HG03175 (cell line): Measurements from ENCODE around the gene AP1B1.
"Not testable (repeated sequence)": the region's sequence is repeated elsewhere in the genome, so short reads cannot be mapped to it uniquely, and the experiment has no call there.

ENCODE experiments used
- ATAC-seq: cut with Tn5 transposase; IDR thresholded peaks from one replicate; pipeline ENCODE4 v1.9.1; 2021; ENCODE audit warnings: mild to moderate bottlenecking, moderate library complexity; ENCODE audit not compliant: unreplicated experiment

AP1B1 gene

GRCh38 chr22:29351891-29352290, 36.5 kb downstream of the AP1B1 start:
- ATAC-seq: no peak

DNA sequence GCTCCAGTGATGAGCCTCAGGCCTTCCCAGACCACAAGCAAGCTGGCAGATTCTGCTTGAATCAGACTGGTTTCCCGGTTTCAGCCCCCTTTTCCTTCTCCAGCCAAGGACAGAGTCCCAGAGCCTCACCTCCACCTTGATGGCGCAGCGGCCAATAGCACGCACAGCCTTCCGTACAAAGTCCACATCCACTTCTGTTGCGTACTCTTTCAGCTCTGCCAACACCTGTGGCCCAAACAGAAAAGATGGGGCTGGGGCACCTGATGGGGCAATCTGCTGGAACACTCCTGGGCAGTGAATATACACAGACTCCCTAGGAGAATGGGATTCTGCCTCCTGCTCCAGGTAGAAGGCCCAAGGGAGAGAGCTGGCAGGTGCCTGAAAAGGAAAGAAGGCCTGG, 37.3 kb downstream of the AP1B1 start:
- ATAC-seq: no peak

DNA sequence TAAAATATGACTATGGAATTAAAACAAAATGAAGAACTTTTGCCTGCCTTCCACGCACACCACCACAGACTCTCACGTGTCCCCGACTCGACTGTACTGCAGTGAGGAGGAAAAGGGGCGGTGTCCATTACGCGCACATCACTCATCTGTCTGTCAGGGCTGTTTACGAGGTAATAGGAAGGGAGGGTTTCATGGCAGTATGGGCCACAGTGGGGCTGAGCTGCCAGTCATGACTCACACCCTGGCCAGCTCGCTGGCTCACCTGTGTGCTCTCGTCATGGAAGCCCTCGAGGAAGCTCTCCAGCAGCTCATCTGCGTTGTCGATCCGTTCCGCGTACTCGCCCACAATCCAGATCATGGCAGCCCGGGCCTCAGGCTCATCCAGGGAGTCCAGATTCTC, 39.4 kb downstream of the AP1B1 start:
- no peak for ATAC-seq

- ATAC-seq: no peak
Observed at GRCh38 chr22:29348041-29348440, 40.3 kb downstream of the AP1B1 start.

DNA sequence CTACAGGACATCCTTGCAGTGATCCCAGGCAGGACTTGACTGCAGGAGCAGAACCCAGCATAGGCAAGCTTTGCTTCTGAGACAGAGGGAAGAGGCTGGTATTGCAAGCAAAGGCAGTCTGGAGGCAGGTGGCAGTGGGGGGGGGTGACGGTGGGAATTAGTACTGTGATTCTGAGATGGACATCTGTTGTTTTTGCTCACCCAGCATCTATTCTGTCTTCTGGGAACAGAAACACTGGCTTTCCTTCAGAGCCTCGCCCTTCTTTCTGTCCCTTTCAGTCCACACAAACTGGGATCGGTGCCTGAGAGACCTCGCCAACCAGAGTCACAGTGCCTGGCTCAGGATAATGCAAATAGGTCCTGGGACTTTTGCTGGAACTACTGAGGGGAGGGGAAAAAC, 41.7 kb downstream of the AP1B1 start:
- no peak for ATAC-seq

- no peak for ATAC-seq
Observed at GRCh38 chr22:29345932-29346331, 42.4 kb downstream of the AP1B1 start.

DNA sequence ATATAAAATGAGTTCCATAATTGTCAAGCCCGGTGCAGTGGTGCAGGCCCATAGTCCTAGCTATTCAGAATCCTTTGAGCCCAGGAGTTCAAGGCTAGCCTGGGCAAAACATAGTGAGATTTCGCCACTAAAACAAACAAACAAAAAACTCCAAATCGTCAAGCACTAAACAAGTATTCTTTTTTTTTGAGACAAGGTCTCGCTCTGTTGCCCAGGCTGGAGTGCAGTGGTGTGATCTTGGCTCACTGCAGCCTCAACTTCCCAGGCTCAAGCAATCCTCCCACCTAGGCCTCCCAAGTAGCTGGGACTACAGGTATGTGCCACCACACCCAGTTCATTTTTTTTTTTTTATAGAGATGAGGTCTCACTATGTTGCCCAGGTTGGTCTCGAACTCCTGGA, 43.5 kb downstream of the AP1B1 start:
- ATAC-seq: not testable (repeated sequence)

GRCh38 chr22:29344137-29344536, 44.2 kb downstream of the AP1B1 start:
- no peak for ATAC-seq

- ATAC-seq: no peak
Observed at GRCh38 chr22:29343313-29343805, 45.0 kb downstream of the AP1B1 start.

DNA sequence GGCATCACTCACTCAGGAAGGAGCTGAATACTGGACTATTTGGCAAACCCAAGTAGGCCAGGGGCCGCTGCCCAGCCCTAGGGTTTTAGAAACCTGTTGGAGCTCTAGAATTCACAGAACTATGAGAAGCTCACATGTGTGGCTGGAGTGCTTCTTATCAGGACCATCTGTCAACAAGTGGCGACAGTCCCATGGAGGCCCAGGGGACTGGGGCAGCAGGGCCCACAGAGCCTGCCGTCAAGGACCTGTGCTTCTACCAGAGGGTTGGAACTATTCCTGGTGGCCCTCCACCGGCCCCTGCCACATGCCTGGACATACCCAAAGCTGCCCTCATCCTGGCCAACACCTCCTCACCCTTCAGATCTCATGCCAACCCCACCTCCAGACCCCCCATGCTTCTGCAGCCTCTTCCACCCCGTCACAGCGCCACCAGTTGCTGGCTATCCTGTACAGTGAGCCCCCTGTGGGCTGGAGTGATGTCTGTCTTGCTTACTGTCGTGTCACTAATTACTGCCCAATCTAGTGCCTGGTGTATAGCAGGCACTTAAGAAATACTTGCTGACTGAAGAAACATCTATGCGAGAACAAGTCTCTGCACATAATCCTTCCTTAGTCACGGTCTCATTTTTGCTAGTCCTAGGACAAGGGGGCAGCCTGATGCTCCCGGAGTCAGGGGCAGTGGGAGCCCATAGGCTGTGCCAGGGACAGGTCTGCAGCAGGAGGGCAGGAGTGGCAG, 45.6 kb downstream of the AP1B1 start:
- ATAC-seq: no peak

- no peak for ATAC-seq
Observed at GRCh38 chr22:29342177-29342576, 46.2 kb downstream of the AP1B1 start.

- no peak for ATAC-seq
Observed at GRCh38 chr22:29341849-29342127, 46.6 kb downstream of the AP1B1 start.

- no peak for ATAC-seq
Observed at GRCh38 chr22:29341056-29341848, 47.1 kb downstream of the AP1B1 start.

DNA sequence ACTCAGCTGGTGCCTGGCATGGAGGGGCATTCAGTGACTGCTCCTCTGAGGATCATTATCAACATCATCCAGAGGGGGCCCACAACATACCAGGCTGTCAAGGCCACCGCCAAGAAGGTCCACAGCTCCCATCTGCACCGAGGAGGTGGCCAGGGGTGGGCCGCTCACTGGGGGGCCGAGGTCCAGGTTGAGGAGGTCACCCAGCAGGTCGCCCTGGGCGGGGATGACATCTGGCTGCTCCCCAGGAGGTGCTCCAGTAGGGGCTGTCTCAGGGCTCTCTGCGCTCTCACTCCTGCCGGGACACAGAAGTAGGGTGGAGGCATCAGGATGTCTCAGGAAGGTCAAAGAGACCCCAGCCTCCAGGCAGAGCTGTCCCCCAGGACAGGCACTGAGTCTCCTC, 47.8 kb downstream of the AP1B1 start:
- no peak for ATAC-seq

DNA sequence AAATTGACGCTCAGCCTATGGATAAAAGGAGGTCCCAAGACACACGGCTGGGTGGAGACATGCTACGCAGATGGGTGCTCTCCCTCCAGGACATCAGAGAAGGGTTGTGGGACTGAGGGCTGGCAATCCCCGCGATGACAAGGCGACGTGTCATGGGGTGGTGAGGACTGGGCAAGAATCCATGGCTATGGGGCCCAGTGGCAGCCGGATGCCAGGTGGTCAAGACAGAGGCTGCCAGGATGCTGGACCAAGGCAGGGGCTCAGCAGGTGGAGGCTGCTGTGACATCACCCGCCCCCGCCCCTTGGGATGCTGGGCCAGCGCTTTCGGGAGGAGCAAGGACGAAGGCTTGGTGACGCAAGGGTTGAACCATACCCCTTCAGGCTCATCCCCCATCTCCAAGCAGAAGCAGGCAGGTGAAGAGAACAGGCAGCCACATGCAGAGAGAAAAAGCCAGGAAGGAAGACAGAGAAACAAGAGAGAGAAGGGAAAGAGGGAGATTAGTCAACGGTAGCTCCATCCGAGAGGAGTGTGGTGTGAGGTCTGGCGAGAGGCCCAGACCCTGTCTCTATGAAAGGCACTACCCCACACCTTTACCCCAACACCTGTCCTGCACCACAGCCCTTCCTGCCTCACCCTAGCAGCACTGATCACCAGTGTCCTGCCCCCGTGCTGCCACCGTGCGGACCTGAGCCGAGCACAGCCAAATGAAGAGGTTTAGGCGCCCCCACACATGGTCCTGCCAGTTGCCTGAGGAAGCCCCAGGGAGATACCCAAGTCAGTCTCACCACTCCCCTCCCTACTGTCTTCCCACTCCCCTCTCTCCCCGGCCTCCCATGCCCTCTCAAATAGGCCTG, 48.8 kb downstream of the AP1B1 start:
- no peak for ATAC-seq

DNA sequence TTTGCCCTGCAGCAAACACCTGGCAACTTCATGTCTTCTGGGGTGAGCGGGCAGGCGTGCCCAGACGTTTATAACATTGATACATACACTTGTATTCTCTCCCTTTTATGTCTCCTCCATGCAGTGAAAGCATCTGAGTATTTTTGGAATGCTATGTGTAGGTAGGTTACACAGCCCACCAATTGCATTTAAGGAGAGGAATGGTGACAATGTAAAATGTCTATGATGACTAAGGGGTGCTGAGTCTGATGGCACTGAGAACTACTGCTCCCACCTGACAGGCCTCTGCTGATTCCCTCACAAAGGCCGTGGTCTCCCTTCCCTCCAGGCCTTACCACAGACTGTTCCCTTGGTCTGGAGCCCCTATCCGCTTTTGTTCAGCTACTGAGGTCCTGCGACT, 50.0 kb downstream of the AP1B1 start:
- ATAC-seq: no peak

GRCh38 chr22:29337631-29338284, 50.6 kb downstream of the AP1B1 start:
- ATAC-seq: no peak

DNA sequence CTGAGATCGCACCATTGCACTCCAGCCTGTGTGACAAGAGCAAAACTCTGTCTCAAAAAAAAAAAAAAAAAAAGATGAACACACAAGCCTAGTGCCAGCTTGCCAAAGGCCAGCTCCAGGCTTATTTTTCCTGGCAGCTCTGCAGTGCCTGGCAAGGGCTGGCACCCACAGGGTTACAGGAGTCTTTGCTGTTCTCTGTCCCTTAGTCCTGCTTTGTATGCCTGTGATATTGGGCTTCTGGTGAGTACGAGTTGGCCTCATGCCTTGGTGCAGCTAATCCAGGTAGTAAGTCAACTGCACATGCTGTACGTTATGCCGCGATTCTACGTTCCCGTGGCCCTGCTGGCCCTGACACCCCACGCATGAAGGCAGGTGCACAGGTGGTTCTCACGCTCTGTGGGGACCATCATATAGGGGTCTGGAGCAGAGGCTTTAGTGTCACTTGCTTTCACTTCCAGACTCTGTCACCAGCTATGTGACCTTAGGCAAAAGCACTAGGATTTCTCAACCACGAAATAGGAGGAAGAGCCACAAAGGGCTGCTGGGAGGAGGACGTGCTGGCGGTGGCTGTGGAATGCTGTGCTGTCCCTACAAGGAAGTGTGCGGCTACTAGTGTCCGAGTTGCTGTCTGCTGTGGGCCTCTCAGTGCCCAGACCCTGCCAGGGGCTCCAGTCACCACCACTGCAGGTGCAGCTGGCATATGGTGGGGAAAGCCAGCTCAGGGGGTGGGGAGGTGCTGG, 51.4 kb downstream of the AP1B1 start:
- no peak for ATAC-seq

GRCh38 chr22:29335656-29336055, 52.7 kb downstream of the AP1B1 start:
- ATAC-seq: no peak

GRCh38 chr22:29334696-29335344, 53.5 kb downstream of the AP1B1 start:
- ATAC-seq: no peak
